ENCODE results near the gene FAM9A. TPM values are rescaled to one million over a fixed set of nuclear protein-coding genes. Genes with fewer than 3 reads are reported as not detected.

Gene FAM9A
- total and polyA plus RNA-seq, 2 of the 4 experiments (the other 2 are of a cell fraction), result not detected

GRCh38 chrX:8834392-8834791, 33.2 kb upstream of the FAM9A start:
- no peaks in the 10 kb centered on the region for H3K4me1 ChIP-seq (ENCODE audit: control insufficient read depth, insufficient read depth, low read length)
- H3K56ac ChIP-seq (ENCODE audit: extremely low read depth, insufficient read depth, low read length), result no peak overlapping the region
- H3K4ac ChIP-seq (ENCODE audit: low read depth, low read length), result no peak overlapping the region
- no peak overlapping the region for H4K8ac ChIP-seq (ENCODE audit: low read depth in 2 of 2, low read length in 2 of 2)
- TF ChIP-seq MAFK (IDR thresholded peaks at IDR 0.05; ENCODE audit: low read depth, low read length), result peak; percentile 88
- no peak for TF ChIP-seq USF2 (IDR thresholded peaks at IDR 0.05; ENCODE audit: low read depth, low read length)
- TF ChIP-seq BHLHE40 (IDR thresholded peaks at IDR 0.05; ENCODE audit: low read depth, low read length), result no peak
- no peak overlapping the region for H2BK20ac ChIP-seq (ENCODE audit: low read depth, low read length)
- no peak overlapping the region for H2BK120ac ChIP-seq (ENCODE audit: low read depth, low read length)
- no peak overlapping the region for H3K9ac ChIP-seq (ENCODE audit: low read depth, low read length)
- H3K36me3 ChIP-seq (ENCODE audit: control insufficient read depth, insufficient read depth, low read length), result no peaks in the 10 kb centered on the region
- in situ Hi-C loops (cut with MboI; ENCODE audit: low sequenced_read_pairs) (no loop called here), dilution Hi-C loops (cut with HindIII; ENCODE audit: low sequenced_read_pairs, unreplicated experiment) (no loop called here), intact Hi-C loops (cut with micrococcal nuclease) (no loop called here)
- H3K79me1 ChIP-seq (ENCODE audit: low read depth in 1 of 2, low read length in 2 of 2), result no peaks in the 10 kb centered on the region
- no peaks in the 10 kb centered on the region for H3K9me1 ChIP-seq (ENCODE audit: insufficient read depth, low read length)
- no peak overlapping the region for H4K5ac ChIP-seq (ENCODE audit: low read depth, low read length)
- no peak overlapping the region for H2BK15ac ChIP-seq (ENCODE audit: low read depth, low read length)
- no peak overlapping the region for H3K4me3 ChIP-seq (ENCODE audit: insufficient read depth, low read depth, low read length)
- ATAC-seq (ENCODE audit: low read depth) (no peak), DNase-seq (no peak)
- no peak overlapping the region for H3K4me2 ChIP-seq (ENCODE audit: low read depth, low read length)
- H3K27me3 ChIP-seq (ENCODE audit: control insufficient read depth, insufficient read depth, low read length), result no peaks in the 10 kb centered on the region; the same call in 1 of the 2 replicates
- no peak overlapping the region for H2AFZ ChIP-seq (replicated peaks; ENCODE audit: low read length, poor library complexity)
- no peak overlapping the region for H3K14ac ChIP-seq (replicated peaks; ENCODE audit: low read depth, low read length)
- POLR2A ChIA-PET (ENCODE audit: unreplicated experiment), result no interaction called here
- H3K23ac ChIP-seq (ENCODE audit: low read depth, low read length), result no peak overlapping the region
- no peak overlapping the region for H2AK9ac ChIP-seq (replicated peaks; ENCODE audit: low read depth, low read length, poor library complexity)
- no peaks in the 10 kb centered on the region; the same call in 1 of the 2 replicates for H3K9me3 ChIP-seq (ENCODE audit: control insufficient read depth, insufficient read depth, low read length)
- no peak overlapping the region for H3K27ac ChIP-seq (ENCODE audit: insufficient read depth, low read length)
- no peak overlapping the region for H3K18ac ChIP-seq (ENCODE audit: low read depth, low read length)
- WGBS, 2 experiments (ENCODE audit: extremely low coverage in 2 of 2, insufficient read length in 1 of 2), result no CpG with 5 or more reads among the region's 1 CpG
- H4K20me1 ChIP-seq (ENCODE audit: insufficient read depth, low read length), result no peaks in the 10 kb centered on the region
- no peak overlapping the region for H2BK5ac ChIP-seq (ENCODE audit: low read depth, low read length, poor library complexity, severe bottlenecking)
- H2AK5ac ChIP-seq (ENCODE audit: low read depth, low read length), result no peak overlapping the region
- BruUV-seq (replicated peaks), result no TSS peak
- H4K91ac ChIP-seq (ENCODE audit: insufficient read depth, low read depth, low read length), result no peak overlapping the region
- CTCF ChIA-PET, result no interaction called here
